B cell (primary cell): ENCODE measurements around the gene HLA-DRB1. TPM values are rescaled to one million over a fixed set of nuclear protein-coding genes. Genes with fewer than 3 reads are reported as not detected.

Experiments used
- ATAC-seq: fragments of 200-7000 bp; cut with Tn5 transposase; one replicate; pipeline ENCODE4 v1.10.0; 2021; ENCODE audit warnings: low read depth, mild to moderate bottlenecking, moderate number of reproducible peaks, moderate library complexity
- CTCF ChIA-PET: fragments of 350-600 bp; sonication (Branson Sonifier 250); formaldehyde crosslinking; loops from one replicate; lab custom pipeline; 2021; ENCODE audit warnings: antibody characterized with exemption, inconsistent platforms; lab: Charles Lee
- POLR2A ChIA-PET: fragments of 350-600 bp; sonication (Branson Sonifier 250); formaldehyde crosslinking; loops from one replicate; lab custom pipeline; 2021; ENCODE audit warnings: antibody characterized with exemption; lab: Charles Lee
- DNase-seq: peaks from one replicate; pipeline ENCODE4 v3.0.0; 2013
- H2AFZ ChIP-seq: 2 replicates; pipeline ENCODE4 v1.6.1; 2012; ENCODE audit warnings: mild to moderate bottlenecking, low read depth, low read length; ENCODE audit not compliant: insufficient read depth, poor library complexity, severe bottlenecking
- H3K27ac ChIP-seq, 2 donors: 1 replicate in 1 of 2; 2 replicates in 1 of 2; pipeline ENCODE4 v1.5.1; 2012 to 2013; ENCODE audit warnings: low read length in 2 of 2, mild to moderate bottlenecking in 2 of 2, moderate library complexity in 1 of 2
- H3K27me3 ChIP-seq, 4 experiments: fragments of 200-600 bp in 1 of 4; sonication (generic) in 1 of 4; replicated peaks in 1 of 4; 1 replicate in 2 of 4; 2 replicates in 2 of 4; pipeline versions ENCODE4 v1.6.1 to v1.7.0; 2013 to 2016; ENCODE audit warnings: low read length in 3 of 4, mild to moderate bottlenecking in 2 of 4, mixed read lengths in 1 of 4, moderate library complexity in 1 of 4; ENCODE audit not compliant: insufficient read depth in 4 of 4, control insufficient read depth in 3 of 4; ENCODE audit errors: control extremely low read depth in 1 of 4
- H3K36me3 ChIP-seq, 2 experiments: replicated peaks in 1 of 2; 1 replicate in 1 of 2; 2 replicates in 1 of 2; pipeline versions ENCODE4 v1.6.1 to v1.7.1; 2013; ENCODE audit warnings: low read length in 1 of 2; ENCODE audit not compliant: insufficient read depth in 2 of 2, control insufficient read depth in 1 of 2; ENCODE audit errors: control extremely low read depth in 1 of 2, extremely low read depth in 1 of 2
- H3K4me1 ChIP-seq, 2 donors: fragments of 200-600 bp in 1 of 2; sonication (generic) in 1 of 2; 1 replicate in 1 of 2; 2 replicates in 1 of 2; pipeline versions ENCODE4 v1.5.1 to v1.6.1; 2013 to 2017; ENCODE audit warnings: low read length in 2 of 2; ENCODE audit not compliant: control insufficient read depth in 2 of 2, insufficient read depth in 2 of 2
- H3K4me2 ChIP-seq: replicated peaks from 2 replicates; pipeline ENCODE3; 2012; ENCODE audit warnings: mild to moderate bottlenecking, low read depth, low read length; ENCODE audit not compliant: poor library complexity, severe bottlenecking
- H3K4me3 ChIP-seq, 5 experiments: fragments of 200-600 bp in 1 of 5; sonication (generic) in 1 of 5; 1 replicate in 3 of 5; 2 replicates in 2 of 5; pipeline versions ENCODE4 v1.5.1 to v1.7.0; 2011 to 2016; ENCODE audit warnings: low read length in 4 of 5, mild to moderate bottlenecking in 4 of 5, low read depth in 2 of 5, control low read depth in 1 of 5, moderate library complexity in 1 of 5; ENCODE audit not compliant: insufficient read depth in 1 of 5; ENCODE audit errors: control extremely low read depth in 1 of 5, extremely low read depth in 1 of 5
- H3K79me2 ChIP-seq: fragments of 200-600 bp; sonication (generic); one replicate; pipeline ENCODE4 v1.6.0; 2016; ENCODE audit warnings: low read length; ENCODE audit not compliant: control insufficient read depth, insufficient read depth
- H3K9ac ChIP-seq: fragments of 200-600 bp; sonication (generic); 2 replicates; pipeline ENCODE4 v1.6.1; 2017; ENCODE audit warnings: mild to moderate bottlenecking, low read length, moderate library complexity
- H3K9me3 ChIP-seq, 3 donors: one replicate each; pipeline versions ENCODE4 v1.6.1 to v1.7.1; 2013; ENCODE audit warnings: low read length in 2 of 3; ENCODE audit not compliant: control insufficient read depth in 2 of 3, insufficient read depth in 1 of 3; ENCODE audit errors: control extremely low read depth in 1 of 3
- H4K20me1 ChIP-seq: 2 replicates; pipeline ENCODE4 v1.6.0; 2012; ENCODE audit warnings: mild to moderate bottlenecking, low read length; ENCODE audit not compliant: insufficient read depth, control insufficient read depth, poor library complexity, severe bottlenecking
- H3K27ac Mint-ChIP-seq: one replicate; pipeline ENCODE4 v1.8.0; 2021; ENCODE audit warnings: mixed read lengths
- H3K27me3 Mint-ChIP-seq: one replicate; pipeline ENCODE4 v1.8.0; 2021; ENCODE audit warnings: mixed read lengths
- H3K4me1 Mint-ChIP-seq: one replicate; pipeline ENCODE4 v1.8.0; 2021; ENCODE audit warnings: mixed read lengths
- H3K4me3 Mint-ChIP-seq: one replicate; pipeline ENCODE4 v1.8.0; 2021; ENCODE audit warnings: mixed read lengths
- H3K9me3 Mint-ChIP-seq: one replicate; pipeline ENCODE4 v1.8.0; 2022; ENCODE audit warnings: mixed read lengths; ENCODE audit not compliant: insufficient read depth
- WGBS: methylation state at CpG from one replicate; pipeline ENCODE4 v1.1.5; 2013; ENCODE audit warnings: missing lambda C conversion rate; ENCODE audit not compliant: insufficient coverage; 5-methylcytosine and 5-hydroxymethylcytosine counted together
- intact Hi-C: fragments of 100-400 bp; cut with micrococcal nuclease; formaldehyde crosslinking; loops from one replicate; pipeline ENCODE4 v1.10.0; 2022
- polyA plus RNA-seq: library from polyadenylated mRNA; depleted of rRNA; stranded (reverse); fragments of >200 nt; gene quantifications from 2 replicates; pipeline ENCODE4 v1.2.3, GENCODE V29; 2012
- small RNA-seq: library from RNA; depleted of rRNA; stranded (forward); fragments of <200 nt; gene quantifications from one replicate; pipeline ENCODE3, GENCODE V24; 2012; ENCODE audit warnings: low replicate concordance, low read depth; ENCODE audit not compliant: insufficient read length
- total RNA-seq, 2 donors: library from RNA; stranded (reverse); fragments of 120-200 nt in 1 of 2; gene quantifications; 1 replicate in 1 of 2; 2 replicates in 1 of 2; pipeline versions ENCODE4 v1.2.3 to v1.2.4, GENCODE V29; 2013 to 2022
- TF ChIP-seq, protein P1 (sequence below): fragments of 200-600 bp; IDR thresholded peaks from one replicate; pipeline ENCODE4 v1.8.0; 2022; ENCODE audit warnings: antibody characterized with exemption, mild to moderate bottlenecking

HLA-DRB1 gene
- total and polyA plus RNA-seq, 2 donors (not counting 1 experiment from before 2014, with no cell fraction given): 559 to 1,240 TPM

DNA sequence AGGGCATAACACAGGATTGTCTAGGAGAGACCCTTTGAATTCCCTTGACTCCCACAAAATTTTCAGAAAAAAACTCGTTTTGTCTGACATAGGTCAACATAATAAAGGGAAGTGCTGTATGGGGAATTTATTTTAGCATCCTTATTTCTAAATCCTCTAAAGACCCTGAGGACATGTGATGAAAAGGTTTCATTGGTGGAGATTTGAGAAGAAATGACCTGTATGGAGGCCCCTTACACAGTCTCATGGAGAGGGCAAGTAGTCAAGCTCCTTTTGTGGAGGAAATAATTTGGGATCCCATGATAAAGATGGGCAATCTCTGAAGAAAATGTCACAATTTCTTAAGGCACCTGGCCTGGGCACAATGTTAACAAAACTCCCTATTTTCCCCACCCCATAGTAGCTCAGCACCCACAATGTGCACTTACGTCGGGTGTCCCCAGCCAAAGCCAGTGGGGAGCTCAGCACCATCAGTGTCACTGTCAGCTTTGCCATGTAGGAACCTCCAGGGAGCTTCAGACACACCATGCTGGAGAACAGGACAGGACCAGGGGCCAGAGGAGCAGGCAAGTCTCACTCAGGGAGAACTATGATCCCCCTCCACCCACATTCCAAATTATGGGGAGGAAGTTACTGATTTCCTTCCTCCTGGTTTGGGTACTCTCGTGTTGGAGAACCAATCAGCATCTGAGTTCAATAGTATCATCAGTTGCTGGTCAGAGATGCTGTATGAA, 59.8 kb downstream of the HLA-DRB1 start, which contains the start of gene HLA-DRB5:
Gene HLA-DRB5 (minus strand): TSS at position 591 of the 734 bp plus-strand sequence. CDS start 63 bp downstream, at position 528.
- no CpG with 5 or more reads among the region's 4 CpGs for WGBS
- Histone ChIP-seq H2AFZ (no peak within 1 kb of the TSS), H4K20me1 (no peaks in the 10 kb centered on the region), H3K36me3 (no peaks in the 10 kb centered on the region), H3K9me3 (no peaks in the 10 kb centered on the region), H3K79me2 (peaks cover 8% of the 10 kb centered on the region), H3K4me3 (peak within 1 kb of the TSS; percentile 56 to 74 (median 62)), H3K4me1 (peaks cover 4 to 10% of the 10 kb centered on the region in 2 donors), H3K27ac (peak within 1 kb of the TSS; percentile 79 to 94), H3K9ac (peak within 1 kb of the TSS; percentile 69), H3K27me3 (no peaks in the 10 kb centered on the region), H3K4me2 (peak within 1 kb of the TSS; percentile 46)
- CTCF ChIA-PET: interaction anchor here (0.8 kb wide), 1 partner anchor 59 kb away, joined by 3 read pairs; the partner anchor contains the start of gene HLA-DRB1
- ATAC-seq (peak; percentile 74), DNase-seq (peak; percentile 85)
- POLR2A ChIA-PET: interaction anchor here (0.6 to 2.6 kb wide), 12 partner anchors 56 to 137 kb away, joined by 3 to 55 read pairs (median 4); partner anchors contain the start of genes HLA-DQA1, HLA-DQB1, HLA-DRA and HLA-DRB1
- Mint-ChIP-seq H3K9me3 (no peaks in the 10 kb centered on the region), H3K27ac (peak within 1 kb of the TSS; percentile 100), H3K4me1 (peaks cover 27% of the 10 kb centered on the region), H3K27me3 (no peaks in the 10 kb centered on the region), H3K4me3 (peak within 1 kb of the TSS; percentile 94)
- TF ChIP-seq, protein P1, sequence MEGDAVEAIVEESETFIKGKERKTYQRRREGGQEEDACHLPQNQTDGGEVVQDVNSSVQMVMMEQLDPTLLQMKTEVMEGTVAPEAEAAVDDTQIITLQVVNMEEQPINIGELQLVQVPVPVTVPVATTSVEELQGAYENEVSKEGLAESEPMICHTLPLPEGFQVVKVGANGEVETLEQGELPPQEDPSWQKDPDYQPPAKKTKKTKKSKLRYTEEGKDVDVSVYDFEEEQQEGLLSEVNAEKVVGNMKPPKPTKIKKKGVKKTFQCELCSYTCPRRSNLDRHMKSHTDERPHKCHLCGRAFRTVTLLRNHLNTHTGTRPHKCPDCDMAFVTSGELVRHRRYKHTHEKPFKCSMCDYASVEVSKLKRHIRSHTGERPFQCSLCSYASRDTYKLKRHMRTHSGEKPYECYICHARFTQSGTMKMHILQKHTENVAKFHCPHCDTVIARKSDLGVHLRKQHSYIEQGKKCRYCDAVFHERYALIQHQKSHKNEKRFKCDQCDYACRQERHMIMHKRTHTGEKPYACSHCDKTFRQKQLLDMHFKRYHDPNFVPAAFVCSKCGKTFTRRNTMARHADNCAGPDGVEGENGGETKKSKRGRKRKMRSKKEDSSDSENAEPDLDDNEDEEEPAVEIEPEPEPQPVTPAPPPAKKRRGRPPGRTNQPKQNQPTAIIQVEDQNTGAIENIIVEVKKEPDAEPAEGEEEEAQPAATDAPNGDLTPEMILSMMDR: no peak
- intact Hi-C loops: loop anchor here (2.0 kb wide), 2 partner anchors 47 to 57 kb away; no protein-coding TSS in a partner anchor

Small RNA genes lying within 50 kb of the gene (small RNA-seq; reads per million reads assigned to genes)
- not detected for gene RNU1-61P

Other genes starting within 250 kb of the HLA-DRB1 start
- not detected in 2 replicates for gene TSBP1, start 217.9 kb downstream of the HLA-DRB1 start, total RNA-seq
- gene TSBP1, start 217.9 kb downstream of the HLA-DRB1 start, polyA plus RNA-seq: not detected in 2 replicates
- gene BTNL2, start 182.7 kb downstream of the HLA-DRB1 start, total RNA-seq: not detected in 2 replicates
- gene BTNL2, start 182.7 kb downstream of the HLA-DRB1 start, polyA plus RNA-seq: not detected in 2 replicates
- gene HLA-DRA, start 150.0 kb downstream of the HLA-DRB1 start, total RNA-seq: 2,785 and 2,881 TPM in 2 replicates
- gene HLA-DRA, start 150.0 kb downstream of the HLA-DRB1 start, polyA plus RNA-seq: 4,498 and 4,999 TPM in 2 replicates
- 174 and 184 TPM in 2 replicates for gene HLA-DRB5, start 59.6 kb downstream of the HLA-DRB1 start, total RNA-seq
- 23.8 and 112 TPM in 2 replicates for gene HLA-DRB5, start 59.6 kb downstream of the HLA-DRB1 start, polyA plus RNA-seq
- gene HLA-DQA1, start 47.6 kb upstream of the HLA-DRB1 start, total RNA-seq: 463 and 489 TPM in 2 replicates
- gene HLA-DQA1, start 47.6 kb upstream of the HLA-DRB1 start, polyA plus RNA-seq: 260 and 486 TPM in 2 replicates
- gene HLA-DQB1, start 76.8 kb upstream of the HLA-DRB1 start, total RNA-seq: 267 and 287 TPM in 2 replicates
- 181 and 986 TPM in 2 replicates for gene HLA-DQB1, start 76.8 kb upstream of the HLA-DRB1 start, polyA plus RNA-seq
- gene HLA-DQA2, start 151.5 kb upstream of the HLA-DRB1 start, total RNA-seq: 171 and 173 TPM in 2 replicates
- gene HLA-DQA2, start 151.5 kb upstream of the HLA-DRB1 start, polyA plus RNA-seq: 14.5 and 35.9 TPM in 2 replicates
- gene HLA-DQB2, start 173.7 kb upstream of the HLA-DRB1 start, total RNA-seq: 109 and 112 TPM in 2 replicates
- gene HLA-DQB2, start 173.7 kb upstream of the HLA-DRB1 start, polyA plus RNA-seq: 41.1 and 111 TPM in 2 replicates
- 109 TPM in 2 replicates for gene HLA-DOB, start 227.2 kb upstream of the HLA-DRB1 start, total RNA-seq
- gene HLA-DOB, start 227.2 kb upstream of the HLA-DRB1 start, polyA plus RNA-seq: 198 and 231 TPM in 2 replicates
- gene TAP2, start 248.9 kb upstream of the HLA-DRB1 start, total RNA-seq: 126 and 135 TPM in 2 replicates
- 66.1 and 81.2 TPM in 2 replicates for gene TAP2, start 248.9 kb upstream of the HLA-DRB1 start, polyA plus RNA-seq